ENCODE results near the gene CD163L1. TPM values are rescaled to one million over a fixed set of nuclear protein-coding genes. Genes with fewer than 3 reads are reported as not detected.
"Not testable (repeated sequence)": the region's sequence is repeated elsewhere in the genome, so short reads cannot be mapped to it uniquely, and the experiment has no call there.

The CD163L1 gene
- not detected for polyA plus RNA-seq (2012; ENCODE audit: insufficient read depth, insufficient read length)

DNA sequence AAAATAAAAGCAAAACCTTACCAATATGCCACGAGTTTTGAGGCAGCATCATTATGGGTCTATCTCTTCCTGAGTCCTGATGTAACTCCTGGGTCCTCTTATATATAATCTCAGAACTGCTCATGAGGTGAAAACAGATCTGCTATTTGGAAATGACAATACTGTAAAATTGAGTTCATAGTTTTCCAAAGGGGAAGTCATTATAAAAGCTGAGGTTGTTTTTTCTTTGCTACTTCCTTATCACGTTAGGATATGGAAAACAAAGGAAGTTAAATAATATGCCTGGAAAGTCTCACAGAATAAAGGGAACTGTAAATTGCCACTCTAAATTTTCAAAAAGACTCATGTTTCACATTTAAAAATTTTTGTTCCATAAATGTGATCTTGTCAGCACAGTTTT is at the start of gene CD163L1:
Gene CD163L1, minus strand, starts transcription at position 78 of the 400 bp plus-strand sequence. Its CDS starts 26 bp downstream, at position 52.
- DNase-seq (ENCODE audit: low read depth, low spot score) = no peak
- H3K4me3 ChIP-seq (ENCODE audit: low read length) = no peak within 1 kb of the TSS

GRCh38 chr12:7493006-7493405 is 49.1 kb upstream of the CD163L1 start:
- DNase-seq (ENCODE audit: low read depth, low spot score) = no peak
- H3K4me3 ChIP-seq (ENCODE audit: low read length) = no peak overlapping the region

- no peak overlapping the region for H3K4me3 ChIP-seq (ENCODE audit: low read length)
- DNase-seq (ENCODE audit: low read depth, low spot score) = no peak
Observed at GRCh38 chr12:7486512-7486911, 42.6 kb upstream of the CD163L1 start.

GRCh38 chr12:7485095-7485494 is 41.1 kb upstream of the CD163L1 start:
- DNase-seq (ENCODE audit: low read depth, low spot score) = no peak
- no peak overlapping the region for H3K4me3 ChIP-seq (ENCODE audit: low read length)

DNA sequence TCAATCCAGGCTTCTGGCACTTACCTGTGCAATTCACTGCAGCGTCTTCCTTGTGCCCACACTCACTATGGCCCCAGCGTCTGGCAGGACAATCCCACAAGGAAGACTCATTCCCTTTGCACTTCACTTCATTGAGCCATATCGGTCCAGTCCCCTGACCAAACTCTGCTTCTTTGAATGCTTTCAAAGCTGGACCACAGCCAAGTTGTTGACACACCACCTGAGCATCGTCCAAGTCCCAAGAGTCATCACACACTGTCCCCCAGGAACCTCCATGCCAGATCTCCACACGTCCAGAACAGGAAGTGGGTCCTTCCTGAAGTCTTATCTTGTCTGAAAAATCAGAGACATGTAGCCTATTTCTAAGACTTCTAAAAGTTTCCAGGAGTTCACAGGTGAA is 39.4 kb upstream of the CD163L1 start:
- DNase-seq (ENCODE audit: low read depth, low spot score) = no peak
- H3K4me3 ChIP-seq (ENCODE audit: low read length) = no peak overlapping the region

- DNase-seq (ENCODE audit: low read depth, low spot score) = no peak
- H3K4me3 ChIP-seq (ENCODE audit: low read length) = no peak overlapping the region
Observed at GRCh38 chr12:7479771-7480170, 35.8 kb upstream of the CD163L1 start.

DNA sequence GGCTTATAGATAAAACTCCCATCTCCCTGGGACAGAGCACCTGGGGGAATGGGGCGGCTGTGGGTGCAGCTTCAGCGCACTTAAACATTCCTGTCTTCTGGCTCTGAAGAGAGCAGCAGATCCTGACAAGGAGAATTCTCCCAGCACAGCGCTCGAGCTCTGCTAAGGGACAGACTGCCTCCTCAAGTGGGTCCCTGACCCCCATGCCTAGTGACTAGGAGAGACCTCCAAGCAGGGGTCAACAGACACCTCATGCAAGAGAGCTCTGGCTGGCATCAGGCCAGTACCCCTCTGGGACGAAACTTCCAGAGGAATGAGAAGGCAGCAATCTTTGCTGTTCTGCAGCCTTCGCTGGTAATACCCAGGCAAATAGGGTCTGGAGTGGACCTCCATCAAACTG is 28.1 kb upstream of the CD163L1 start:
- H3K4me3 ChIP-seq (ENCODE audit: low read length) = no peak overlapping the region
- no peak for DNase-seq (ENCODE audit: low read depth, low spot score)

DNA sequence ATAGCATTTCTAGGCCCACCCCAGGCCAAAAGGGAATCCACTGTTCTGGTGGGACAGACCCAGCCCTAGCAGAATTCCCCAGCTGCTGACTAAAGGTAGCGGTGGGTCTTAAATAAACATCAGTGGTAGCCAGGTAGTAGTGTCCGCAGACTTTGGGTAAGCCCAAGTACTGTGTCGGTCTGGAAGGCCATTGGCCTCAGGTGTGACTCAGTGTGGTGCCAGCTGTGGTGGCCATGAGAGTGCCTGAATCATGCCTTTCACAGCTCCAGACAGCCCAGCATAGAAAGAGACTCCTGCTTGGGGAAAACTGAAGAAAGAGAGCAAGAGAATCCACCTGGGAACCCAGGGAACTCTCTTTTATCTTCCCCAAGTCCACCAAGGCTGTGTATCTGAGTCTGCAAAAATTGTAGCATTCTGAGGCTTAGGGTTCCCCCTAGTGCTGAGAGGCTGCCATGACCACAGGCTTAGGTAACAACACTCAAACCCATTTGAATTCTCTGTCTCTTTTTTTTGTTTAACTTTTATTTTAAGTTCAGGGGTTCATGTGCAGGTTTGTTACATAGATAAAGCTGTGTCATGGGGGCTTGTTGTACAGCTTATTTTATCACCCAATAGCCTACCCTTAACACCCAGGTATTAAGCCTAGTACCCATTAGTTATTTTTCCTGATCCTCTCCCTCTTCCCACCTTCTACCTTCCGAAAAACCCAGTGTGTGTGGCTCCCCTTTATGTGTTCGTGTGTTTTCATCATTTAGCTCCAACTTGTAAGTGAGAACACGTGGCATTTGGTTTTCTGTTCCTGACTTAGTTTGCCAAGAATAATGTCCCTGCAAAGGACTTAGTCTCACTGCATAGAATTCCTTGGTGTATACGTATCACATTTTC is 16.7 kb upstream of the CD163L1 start:
- DNase-seq (ENCODE audit: low read depth, low spot score) = peak; percentile 16
- H3K4me3 ChIP-seq (ENCODE audit: low read length) = no peak overlapping the region

DNA sequence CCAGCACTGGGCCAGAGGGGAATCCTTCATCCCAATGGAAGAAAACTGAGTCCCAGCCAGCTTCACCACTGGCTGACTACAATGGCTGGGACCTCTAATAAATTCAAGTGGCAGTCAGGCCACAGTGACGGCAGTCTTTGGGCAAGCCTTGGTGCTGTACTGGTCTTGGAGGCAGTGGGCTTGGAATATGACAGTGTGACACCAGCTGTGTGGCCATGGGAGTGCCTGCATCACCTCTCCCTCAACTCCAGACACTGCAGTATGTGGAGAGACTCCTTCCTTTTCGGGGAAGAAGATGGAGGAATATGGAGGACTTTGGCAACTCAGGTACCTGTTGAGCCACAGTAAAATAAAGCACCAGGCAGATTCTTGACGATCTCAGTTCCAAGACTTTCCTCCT is 16.0 kb upstream of the CD163L1 start:
- no peak for DNase-seq (ENCODE audit: low read depth, low spot score)
- H3K4me3 ChIP-seq (ENCODE audit: low read length) = no peak overlapping the region

DNA sequence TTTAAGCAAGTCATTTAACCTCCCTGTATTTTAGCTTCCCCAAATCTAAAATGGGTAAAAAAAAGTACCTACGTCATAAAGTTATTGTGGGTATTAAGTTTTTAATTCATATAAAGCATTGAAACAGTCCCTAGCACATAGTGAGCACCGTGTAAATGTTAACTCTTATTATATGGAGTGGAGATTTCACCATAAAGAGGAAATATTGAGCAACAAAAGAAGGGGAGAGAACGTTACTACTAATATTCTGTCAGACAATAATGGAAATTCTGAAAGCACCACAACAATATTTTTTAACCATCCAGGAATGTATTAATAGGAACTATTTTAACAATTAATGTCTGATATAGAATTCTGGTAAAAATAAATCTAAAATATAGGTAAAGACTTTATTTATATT is 7.8 kb upstream of the CD163L1 start:
- H3K4me3 ChIP-seq (ENCODE audit: low read length) = no peak overlapping the region
- no peak for DNase-seq (ENCODE audit: low read depth, low spot score)

DNA sequence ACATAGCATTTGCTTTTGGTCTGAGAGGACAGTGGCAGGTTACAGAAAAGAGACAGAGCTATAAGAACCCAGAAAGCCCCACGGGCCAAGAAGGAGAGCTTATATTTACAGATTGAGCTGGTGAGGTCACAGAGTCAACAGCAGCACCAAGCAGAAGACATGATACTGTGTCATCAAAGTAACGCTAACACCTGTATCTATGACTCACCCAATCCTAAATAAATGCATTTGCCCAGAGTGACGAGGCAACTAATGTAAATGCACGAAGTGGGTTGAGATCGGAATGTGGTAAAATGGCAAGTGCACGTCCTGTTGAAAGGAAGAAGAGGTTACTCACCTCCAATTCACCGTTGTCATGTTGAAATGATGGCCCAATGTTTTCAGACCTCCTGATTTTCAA is 6.7 kb upstream of the CD163L1 start:
- no peak for DNase-seq (ENCODE audit: low read depth, low spot score)

GRCh38 chr12:7448099-7448498 is 4.1 kb upstream of the CD163L1 start:
- H3K4me3 ChIP-seq (ENCODE audit: low read length) = no peak overlapping the region
- no peak for DNase-seq (ENCODE audit: low read depth, low spot score)

More for the DNA sequence above, 6.7 kb upstream of the CD163L1 start:
- no peak overlapping the region for H3K4me3 ChIP-seq (ENCODE audit: low read length)

DNA sequence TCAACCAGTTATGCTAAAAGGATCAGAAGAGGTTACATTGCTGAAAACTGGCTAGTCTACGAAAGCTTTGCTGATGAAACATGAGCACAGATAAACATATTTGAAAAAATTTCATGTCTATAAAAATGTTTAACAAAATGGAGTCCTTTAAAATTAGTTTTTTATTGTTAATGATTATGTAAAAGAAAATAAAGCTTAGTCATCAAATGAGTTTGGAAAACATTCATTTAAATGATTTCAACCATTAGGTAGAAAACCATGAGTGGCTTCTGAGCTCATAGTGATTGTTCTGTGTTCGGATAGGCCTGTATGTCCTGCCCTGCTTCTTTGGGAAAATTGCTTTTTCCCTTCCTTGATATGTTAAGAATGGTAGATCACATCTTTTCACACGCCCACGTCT is 584 bp upstream of the CD163L1 start:
- no peak for DNase-seq (ENCODE audit: low read depth, low spot score)
- H3K4me3 ChIP-seq (ENCODE audit: low read length) = no peak overlapping the region

DNA sequence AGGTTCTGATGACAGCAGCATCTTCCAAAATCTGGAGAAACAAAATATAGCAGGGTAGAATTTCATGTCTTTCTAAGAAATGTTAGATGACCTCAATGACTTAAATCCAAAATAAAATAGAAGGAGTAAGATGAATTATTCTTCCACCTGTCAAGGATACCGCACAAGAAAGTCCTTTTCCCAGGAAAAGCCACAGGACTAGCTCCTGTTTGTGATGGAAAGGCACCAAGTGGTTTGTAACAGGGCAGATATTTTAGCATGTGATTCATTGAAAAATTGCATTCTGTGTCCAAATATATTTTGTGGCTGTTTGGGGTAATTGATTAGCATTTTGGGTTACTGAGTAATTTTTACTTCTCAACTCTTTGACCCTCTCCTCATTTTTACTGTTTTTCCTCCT is 2.7 kb downstream of the CD163L1 start:
- DNase-seq (ENCODE audit: low read depth, low spot score) = no peak
- H3K4me3 ChIP-seq (ENCODE audit: low read length) = no peak overlapping the region

DNA sequence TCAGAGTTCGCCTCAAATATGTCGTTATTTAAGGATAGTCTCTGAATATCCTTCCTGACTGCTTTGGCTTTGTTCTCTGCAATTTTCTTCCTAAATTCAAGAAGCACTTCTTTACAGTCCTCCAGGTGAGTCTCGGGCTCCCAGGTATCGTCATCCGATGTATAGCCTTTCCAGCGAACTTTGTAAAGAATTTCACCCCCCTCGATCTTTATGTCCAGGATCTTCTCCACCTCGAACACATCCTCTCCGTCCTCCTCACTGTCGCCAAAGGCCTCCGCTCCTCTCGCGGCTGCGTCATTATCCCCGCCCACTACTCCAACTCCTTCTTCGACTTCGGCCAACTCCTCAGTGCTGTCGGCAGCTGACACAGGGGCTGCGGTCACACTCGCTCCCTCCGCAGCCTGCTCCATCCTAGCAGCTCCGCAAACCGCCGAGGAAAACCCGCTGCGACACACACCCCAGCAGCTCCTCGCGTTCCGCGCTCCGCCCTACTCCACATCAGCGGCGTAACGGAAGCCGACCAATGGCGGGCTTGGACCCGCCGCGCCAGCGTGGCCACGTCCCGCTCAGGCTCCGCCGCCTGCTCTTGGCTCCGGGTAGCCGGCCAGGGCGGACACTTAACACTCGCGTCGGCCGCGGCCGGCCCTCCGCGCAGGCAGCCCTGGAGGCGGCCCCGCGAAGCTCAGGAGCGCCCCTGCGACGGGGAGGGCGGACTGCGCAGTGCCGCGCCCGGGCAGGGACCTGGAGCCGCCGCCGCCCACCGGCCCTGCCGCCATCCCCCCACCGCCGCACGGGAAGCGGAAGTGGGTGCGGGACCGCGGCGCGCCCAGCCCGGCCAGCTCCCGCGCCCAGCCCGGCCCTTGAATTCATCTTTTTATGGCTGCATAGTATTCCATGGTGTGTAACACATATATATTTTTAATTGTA is 4.1 kb downstream of the CD163L1 start:
- H3K4me3 ChIP-seq (ENCODE audit: low read length) = no peak overlapping the region
- no peak for DNase-seq (ENCODE audit: low read depth, low spot score)

- not testable (repeated sequence) for H3K4me3 ChIP-seq (ENCODE audit: low read length); DNase-seq (ENCODE audit: low read depth, low spot score)
Observed at GRCh38 chr12:7438291-7438995, 5.5 kb downstream of the CD163L1 start.

GRCh38 chr12:7437494-7437893 is 6.5 kb downstream of the CD163L1 start:
- H3K4me3 ChIP-seq (ENCODE audit: low read length) = not testable (repeated sequence)

DNA sequence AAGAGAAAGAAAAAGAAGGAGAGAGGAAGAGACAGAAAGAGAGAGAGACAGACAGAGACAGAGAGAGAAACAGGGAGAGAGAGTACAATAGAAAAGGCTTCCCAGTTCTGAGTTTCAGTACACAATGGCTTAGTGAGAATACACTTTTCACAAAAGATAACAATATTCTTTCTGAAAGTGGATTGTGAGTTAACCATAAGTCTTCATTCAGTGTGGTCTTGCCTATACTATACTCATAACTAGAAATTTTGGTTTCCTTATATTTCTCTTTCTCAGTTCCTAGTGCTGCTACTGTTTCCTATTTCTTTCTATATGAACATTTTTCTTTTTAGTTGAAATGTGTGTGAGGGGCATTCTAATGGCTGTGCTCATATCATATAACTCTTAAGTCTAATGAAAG is 9.3 kb downstream of the CD163L1 start:
- no peak overlapping the region for H3K4me3 ChIP-seq (ENCODE audit: low read length)
- DNase-seq (ENCODE audit: low read depth, low spot score) = no peak

More at GRCh38 chr12:7437494-7437893, 6.5 kb downstream of the CD163L1 start:
- not testable (repeated sequence) for DNase-seq (ENCODE audit: low read depth, low spot score)

- no peak overlapping the region for H3K4me3 ChIP-seq (ENCODE audit: low read length)
- no peak for DNase-seq (ENCODE audit: low read depth, low spot score)
Observed at GRCh38 chr12:7433276-7433822, 10.6 kb downstream of the CD163L1 start.

Data from Jurkat, Clone E6-1 (cell line).